ENCODE results near the gene SYTL1. TPM values are rescaled to one million over a fixed set of nuclear protein-coding genes. Genes with fewer than 3 reads are reported as not detected.
A peak's percentile ranks its signal among the peaks of the same experiment; 100 is the strongest.

The SYTL1 gene
- total and polyA plus RNA-seq, 9 of the 15 experiments (the other 6 are each of a cell fraction or from before 2014, with no cell fraction given), result 0.04 to 9.3 (median 1.7) TPM

DNA sequence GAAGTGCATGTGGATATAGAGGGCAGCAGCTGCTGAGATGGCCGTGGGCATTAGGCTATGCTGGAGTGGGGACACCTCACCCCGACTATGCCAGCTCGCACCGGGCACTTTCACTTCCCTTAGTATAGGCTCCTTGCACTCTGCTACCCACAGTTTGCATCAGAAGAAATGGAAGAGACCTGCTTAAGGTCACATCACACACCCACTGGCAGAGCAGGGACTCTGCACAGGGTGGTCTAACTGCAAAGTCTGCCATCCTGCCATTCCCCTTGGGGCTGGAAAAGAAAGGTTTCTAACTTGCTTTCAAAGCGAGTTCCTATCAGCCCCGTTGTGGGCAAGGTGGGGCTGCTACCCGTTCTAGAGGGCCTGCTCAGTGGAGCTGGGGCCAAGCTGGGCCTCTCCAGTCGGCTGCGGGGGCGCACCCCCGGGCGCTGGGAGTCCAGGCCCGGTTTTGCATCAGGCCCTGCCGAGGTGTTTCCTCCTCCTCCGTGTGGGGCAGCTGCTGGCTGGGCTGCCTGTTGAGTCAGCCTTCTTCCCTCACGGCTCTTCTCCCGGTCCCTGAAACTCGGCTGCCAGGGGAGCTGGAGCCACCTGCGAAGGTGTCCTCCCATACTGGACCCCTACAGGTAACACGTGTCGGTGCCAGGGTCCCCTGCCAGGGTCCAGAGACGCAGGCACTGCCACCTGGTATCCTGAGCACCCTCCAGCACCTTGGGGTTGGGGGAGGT, at the start of gene SYTL1 (continued):
- TF ChIP-seq, protein P1, sequence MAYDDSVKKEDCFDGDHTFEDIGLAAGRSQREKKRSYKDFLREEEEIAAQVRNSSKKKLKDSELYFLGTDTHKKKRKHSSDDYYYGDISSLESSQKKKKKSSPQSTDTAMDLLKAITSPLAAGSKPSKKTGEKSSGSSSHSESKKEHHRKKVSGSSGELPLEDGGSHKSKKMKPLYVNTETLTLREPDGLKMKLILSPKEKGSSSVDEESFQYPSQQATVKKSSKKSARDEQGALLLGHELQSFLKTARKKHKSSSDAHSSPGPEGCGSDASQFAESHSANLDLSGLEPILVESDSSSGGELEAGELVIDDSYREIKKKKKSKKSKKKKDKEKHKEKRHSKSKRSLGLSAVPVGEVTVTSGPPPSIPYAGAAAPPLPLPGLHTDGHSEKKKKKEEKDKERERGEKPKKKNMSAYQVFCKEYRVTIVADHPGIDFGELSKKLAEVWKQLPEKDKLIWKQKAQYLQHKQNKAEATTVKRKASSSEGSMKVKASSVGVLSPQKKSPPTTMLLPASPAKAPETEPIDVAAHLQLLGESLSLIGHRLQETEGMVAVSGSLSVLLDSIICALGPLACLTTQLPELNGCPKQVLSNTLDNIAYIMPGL (CRISPR knock-in tag; IDR thresholded peaks at IDR 0.05), result no peak
- no peak for TF ChIP-seq TRIM28 (IDR thresholded peaks at IDR 0.05)
- no peak for TF ChIP-seq ILK (tag; IDR thresholded peaks at IDR 0.05; ENCODE audit: borderline replicate concordance, low read depth)
- no peak for TF ChIP-seq IRF9 (tag; IDR thresholded peaks at IDR 0.05)
- 0 out of 2 replicates have a peak, but pooled peaks have one; percentile 13 for TF ChIP-seq XRCC5 (IDR thresholded peaks at IDR 0.05; ENCODE audit: low read depth, low read length)
- peak; percentile 23; the same call in 1 of the 2 replicates for TF ChIP-seq CXXC5 (CRISPR knock-in tag; IDR thresholded peaks at IDR 0.05)
- TF ChIP-seq ATF2 (CRISPR knock-in tag; IDR thresholded peaks at IDR 0.05), result no peak
- TF ChIP-seq, protein P2, sequence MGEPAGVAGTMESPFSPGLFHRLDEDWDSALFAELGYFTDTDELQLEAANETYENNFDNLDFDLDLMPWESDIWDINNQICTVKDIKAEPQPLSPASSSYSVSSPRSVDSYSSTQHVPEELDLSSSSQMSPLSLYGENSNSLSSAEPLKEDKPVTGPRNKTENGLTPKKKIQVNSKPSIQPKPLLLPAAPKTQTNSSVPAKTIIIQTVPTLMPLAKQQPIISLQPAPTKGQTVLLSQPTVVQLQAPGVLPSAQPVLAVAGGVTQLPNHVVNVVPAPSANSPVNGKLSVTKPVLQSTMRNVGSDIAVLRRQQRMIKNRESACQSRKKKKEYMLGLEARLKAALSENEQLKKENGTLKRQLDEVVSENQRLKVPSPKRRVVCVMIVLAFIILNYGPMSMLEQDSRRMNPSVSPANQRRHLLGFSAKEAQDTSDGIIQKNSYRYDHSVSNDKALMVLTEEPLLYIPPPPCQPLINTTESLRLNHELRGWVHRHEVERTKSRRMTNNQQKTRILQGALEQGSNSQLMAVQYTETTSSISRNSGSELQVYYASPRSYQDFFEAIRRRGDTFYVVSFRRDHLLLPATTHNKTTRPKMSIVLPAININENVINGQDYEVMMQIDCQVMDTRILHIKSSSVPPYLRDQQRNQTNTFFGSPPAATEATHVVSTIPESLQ (CRISPR knock-in tag; IDR thresholded peaks at IDR 0.05), result no peak
- TF ChIP-seq TBP (optimal IDR thresholded peaks at IDR 0.05; ENCODE audit: low read depth, low read length), result no peak
- no peak for TF ChIP-seq THAP7 (CRISPR knock-in tag; IDR thresholded peaks at IDR 0.05)
- 0 out of 4 replicates have a peak, but pooled peaks of 1 of the 2 experiments have one; percentile 13 for TF ChIP-seq SIN3A (IDR thresholded peaks at IDR 0.05; ENCODE audit: borderline replicate concordance in 2 of 2, control insufficient read depth in 1 of 2, low read depth in 2 of 2, low read length in 2 of 2)
- no peak for TF ChIP-seq LARP7 (IDR thresholded peaks at IDR 0.05)
- TF ChIP-seq, protein P3, sequence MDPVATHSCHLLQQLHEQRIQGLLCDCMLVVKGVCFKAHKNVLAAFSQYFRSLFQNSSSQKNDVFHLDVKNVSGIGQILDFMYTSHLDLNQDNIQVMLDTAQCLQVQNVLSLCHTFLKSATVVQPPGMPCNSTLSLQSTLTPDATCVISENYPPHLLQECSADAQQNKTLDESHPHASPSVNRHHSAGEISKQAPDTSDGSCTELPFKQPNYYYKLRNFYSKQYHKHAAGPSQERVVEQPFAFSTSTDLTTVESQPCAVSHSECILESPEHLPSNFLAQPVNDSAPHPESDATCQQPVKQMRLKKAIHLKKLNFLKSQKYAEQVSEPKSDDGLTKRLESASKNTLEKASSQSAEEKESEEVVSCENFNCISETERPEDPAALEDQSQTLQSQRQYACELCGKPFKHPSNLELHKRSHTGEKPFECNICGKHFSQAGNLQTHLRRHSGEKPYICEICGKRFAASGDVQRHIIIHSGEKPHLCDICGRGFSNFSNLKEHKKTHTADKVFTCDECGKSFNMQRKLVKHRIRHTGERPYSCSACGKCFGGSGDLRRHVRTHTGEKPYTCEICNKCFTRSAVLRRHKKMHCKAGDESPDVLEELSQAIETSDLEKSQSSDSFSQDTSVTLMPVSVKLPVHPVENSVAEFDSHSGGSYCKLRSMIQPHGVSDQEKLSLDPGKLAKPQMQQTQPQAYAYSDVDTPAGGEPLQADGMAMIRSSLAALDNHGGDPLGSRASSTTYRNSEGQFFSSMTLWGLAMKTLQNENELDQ (CRISPR knock-in tag; IDR thresholded peaks at IDR 0.05; ENCODE audit: borderline replicate concordance), result no peak
- TF ChIP-seq, protein P4, sequence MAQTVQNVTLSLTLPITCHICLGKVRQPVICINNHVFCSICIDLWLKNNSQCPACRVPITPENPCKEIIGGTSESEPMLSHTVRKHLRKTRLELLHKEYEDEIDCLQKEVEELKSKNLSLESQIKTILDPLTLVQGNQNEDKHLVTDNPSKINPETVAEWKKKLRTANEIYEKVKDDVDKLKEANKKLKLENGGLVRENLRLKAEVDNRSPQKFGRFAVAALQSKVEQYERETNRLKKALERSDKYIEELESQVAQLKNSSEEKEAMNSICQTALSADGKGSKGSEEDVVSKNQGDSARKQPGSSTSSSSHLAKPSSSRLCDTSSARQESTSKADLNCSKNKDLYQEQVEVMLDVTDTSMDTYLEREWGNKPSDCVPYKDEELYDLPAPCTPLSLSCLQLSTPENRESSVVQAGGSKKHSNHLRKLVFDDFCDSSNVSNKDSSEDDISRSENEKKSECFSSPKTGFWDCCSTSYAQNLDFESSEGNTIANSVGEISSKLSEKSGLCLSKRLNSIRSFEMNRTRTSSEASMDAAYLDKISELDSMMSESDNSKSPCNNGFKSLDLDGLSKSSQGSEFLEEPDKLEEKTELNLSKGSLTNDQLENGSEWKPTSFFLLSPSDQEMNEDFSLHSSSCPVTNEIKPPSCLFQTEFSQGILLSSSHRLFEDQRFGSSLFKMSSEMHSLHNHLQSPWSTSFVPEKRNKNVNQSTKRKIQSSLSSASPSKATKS (CRISPR knock-in tag; IDR thresholded peaks at IDR 0.05), result no peak

Data from K562 (cell line).